Neuronal stem cell (in vitro differentiated cells): ENCODE results near the gene TPRN.

ENCODE experiments used
- DNase-seq: peaks from one replicate; pipeline ENCODE4 v3.0.0-alpha.2; 2013; ENCODE audit warnings: low spot score
- H2AFZ ChIP-seq: one replicate; pipeline ENCODE4 v1.6.1; 2013; ENCODE audit warnings: mild to moderate bottlenecking, low read length, inconsistent platforms
- H2AK5ac ChIP-seq: 2 replicates; pipeline ENCODE4 v1.6.1; 2013; ENCODE audit warnings: low read depth, mild to moderate bottlenecking, inconsistent platforms, low read length, moderate library complexity, mixed read lengths
- H2BK120ac ChIP-seq: 2 replicates; pipeline ENCODE4 v1.6.1; 2013; ENCODE audit warnings: low read depth, mild to moderate bottlenecking, inconsistent platforms, low read length, moderate library complexity, mixed read lengths
- H2BK12ac ChIP-seq: one replicate; pipeline ENCODE4 v1.6.1; 2013; ENCODE audit warnings: low read length, inconsistent platforms
- H2BK15ac ChIP-seq: 2 replicates; pipeline ENCODE4 v1.6.1; 2013; ENCODE audit warnings: mild to moderate bottlenecking, low read length, inconsistent platforms, mixed read lengths
- H2BK5ac ChIP-seq: one replicate; pipeline ENCODE4 v1.6.1; 2013; ENCODE audit warnings: inconsistent platforms, mild to moderate bottlenecking, low read length, moderate library complexity
- H3K14ac ChIP-seq: one replicate; pipeline ENCODE4 v1.6.1; 2013; ENCODE audit warnings: low read length, inconsistent platforms
- H3K18ac ChIP-seq: 2 replicates; pipeline ENCODE4 v1.6.1; 2013; ENCODE audit warnings: low read length, inconsistent platforms
- H3K23ac ChIP-seq: 2 replicates; pipeline ENCODE4 v1.6.1; 2013; ENCODE audit warnings: low read depth, mild to moderate bottlenecking, mixed read lengths, low read length, inconsistent platforms; ENCODE audit not compliant: poor library complexity
- H3K27ac ChIP-seq: replicated peaks from 3 replicates; pipeline ENCODE4 v1.5.1; 2013; ENCODE audit warnings: low read length, inconsistent platforms
- H3K27me3 ChIP-seq, 3 experiments: 2 replicates each; pipeline ENCODE4 v1.6.1; 2013; ENCODE audit warnings: low read length in 3 of 3, mild to moderate bottlenecking in 2 of 3, inconsistent platforms in 1 of 3, low read depth in 1 of 3, mixed read lengths in 1 of 3, moderate library complexity in 1 of 3; ENCODE audit not compliant: control insufficient read depth in 3 of 3, insufficient read depth in 3 of 3
- H3K36me3 ChIP-seq, 2 donors: replicated peaks in 1 of 2; 2 replicates each; pipeline ENCODE4 v1.6.1; 2013; ENCODE audit warnings: low read length in 2 of 2; ENCODE audit not compliant: control insufficient read depth in 2 of 2, insufficient read depth in 2 of 2
- H3K4ac ChIP-seq: 2 replicates; pipeline ENCODE4 v1.6.1; 2013; ENCODE audit warnings: inconsistent platforms, mild to moderate bottlenecking, low read length, moderate library complexity
- H3K4me1 ChIP-seq, 2 donors: 1 replicate in 1 of 2; 2 replicates in 1 of 2; pipeline ENCODE4 v1.6.1; 2013; ENCODE audit warnings: low read length in 2 of 2, low read depth in 1 of 2; ENCODE audit not compliant: control insufficient read depth in 2 of 2, insufficient read depth in 1 of 2
- H3K4me2 ChIP-seq: one replicate; pipeline ENCODE4 v1.6.1; 2013; ENCODE audit warnings: mild to moderate bottlenecking, low read length, inconsistent platforms; ENCODE audit not compliant: insufficient read depth, poor library complexity, severe bottlenecking
- H3K4me3 ChIP-seq, 2 donors: 2 replicates each; pipeline ENCODE4 v1.5.1; 2013; ENCODE audit warnings: low read length in 2 of 2, mild to moderate bottlenecking in 2 of 2, inconsistent platforms in 1 of 2, moderate library complexity in 1 of 2
- H3K79me1 ChIP-seq: one replicate; pipeline ENCODE4 v1.6.1; 2013; ENCODE audit warnings: low read depth, mild to moderate bottlenecking, inconsistent platforms, low read length, moderate library complexity
- H3K9ac ChIP-seq: one replicate; pipeline ENCODE4 v1.6.1; 2013; ENCODE audit warnings: mild to moderate bottlenecking, low read depth, low read length, inconsistent platforms; ENCODE audit not compliant: poor library complexity
- H3K9me3 ChIP-seq, 2 donors: replicated peaks in 1 of 2; 2 replicates each; pipeline versions ENCODE3 to v1.6.1; 2013; ENCODE audit warnings: low read length in 2 of 2, mild to moderate bottlenecking in 2 of 2, inconsistent platforms in 1 of 2, low read depth in 1 of 2, mixed read lengths in 1 of 2, moderate library complexity in 1 of 2; ENCODE audit not compliant: control insufficient read depth in 2 of 2, insufficient read depth in 1 of 2
- H4K8ac ChIP-seq: one replicate; pipeline ENCODE4 v1.6.1; 2013; ENCODE audit warnings: low read depth, mild to moderate bottlenecking, inconsistent platforms, low read length, moderate library complexity
- H4K91ac ChIP-seq: one replicate; pipeline ENCODE4 v1.6.1; 2013; ENCODE audit warnings: low read length, low read depth, mild to moderate bottlenecking, inconsistent platforms; ENCODE audit not compliant: poor library complexity
- WGBS, 2 donors: extraction: QIAGEN DNeasy Blood & Tissue Kit; methylation state at CpG; one replicate each; pipeline ENCODE4 v1.1.7; 2013; ENCODE audit warnings: missing lambda C conversion rate in 2 of 2, mixed read lengths in 1 of 2; ENCODE audit not compliant: insufficient read length in 2 of 2, insufficient replicate concordance in 1 of 2; ENCODE audit errors: extremely low coverage in 2 of 2; 5-methylcytosine and 5-hydroxymethylcytosine counted together

TPRN gene

GRCh38 chr9:137198051-137198901, 2.3 kb downstream of the TPRN start:
- Histone ChIP-seq H3K4me3 (peak overlapping the region in 1 of 2 donors; percentile 9), H3K23ac (peak overlapping the region; percentile 8), H2BK15ac (no peak overlapping the region), H3K79me1 (peaks cover 26% of the 10 kb centered on the region), H3K4me2 (no peak overlapping the region), H2BK12ac (peak overlapping the region; percentile 41), H3K9ac (peak overlapping the region; percentile 60), H3K27me3 (no peaks in the 10 kb centered on the region), H2BK120ac (no peak overlapping the region), H3K18ac (no peak overlapping the region), H3K4ac (no peak overlapping the region), H2AFZ (no peak overlapping the region), H3K14ac (no peak overlapping the region), H4K8ac (no peak overlapping the region), H2AK5ac (peak overlapping the region; percentile 37), H3K36me3 (peaks cover 0 to 3% of the 10 kb centered on the region in 2 donors), H3K27ac (no peak overlapping the region), H3K9me3 (no peaks in the 10 kb centered on the region), H3K4me1 (peaks cover 21 to 28% of the 10 kb centered on the region in 2 donors), H2BK5ac (peak overlapping the region; percentile 71), H4K91ac (no peak overlapping the region)
- no peak for DNase-seq
- WGBS, 2 donors: no CpG with 5 or more reads among the region's 19 CpGs

- Histone ChIP-seq H2AK5ac (no peak overlapping the region), H3K27me3 (no peaks in the 10 kb centered on the region), H4K8ac (peak overlapping the region; percentile 17), H3K14ac (no peak overlapping the region), H3K9me3 (peaks cover 0 to 1% of the 10 kb centered on the region in 2 donors), H3K9ac (no peak overlapping the region), H3K18ac (no peak overlapping the region), H3K79me1 (peaks cover 31% of the 10 kb centered on the region), H2BK120ac (no peak overlapping the region), H4K91ac (no peak overlapping the region), H2BK12ac (no peak overlapping the region), H2AFZ (no peak overlapping the region), H3K27ac (no peak overlapping the region), H2BK15ac (peak overlapping the region; percentile 21), H3K4me3 (no peak overlapping the region), H2BK5ac (peak overlapping the region; percentile 48), H3K4ac (no peak overlapping the region), H3K4me1 (peaks cover 15 to 19% of the 10 kb centered on the region in 2 donors), H3K36me3 (peaks cover 2 to 18% of the 10 kb centered on the region in 2 donors), H3K23ac (peak overlapping the region; percentile 73), H3K4me2 (no peak overlapping the region)
- WGBS, 2 donors: no CpG with 5 or more reads among the region's 21 CpGs
- DNase-seq: no peak
These were observed 4.9 kb downstream of the TPRN start for GRCh38 chr9:137195525-137196220.

GRCh38 chr9:137194909-137195308, 5.6 kb downstream of the TPRN start:
- Histone ChIP-seq H3K14ac (no peak overlapping the region), H2BK5ac (no peak overlapping the region), H2AFZ (no peak overlapping the region), H3K9ac (peak overlapping the region; percentile 44), H3K4me2 (no peak overlapping the region), H4K8ac (no peak overlapping the region), H3K4me1 (peaks cover 15 to 21% of the 10 kb centered on the region in 2 donors), H3K79me1 (peaks cover 31% of the 10 kb centered on the region), H2BK120ac (peak overlapping the region; percentile 87), H3K23ac (peak overlapping the region; percentile 65), H3K27me3 (no peaks in the 10 kb centered on the region), H3K9me3 (peaks cover 0 to 1% of the 10 kb centered on the region in 2 donors), H3K27ac (no peak overlapping the region), H2AK5ac (peak overlapping the region; percentile 21), H3K36me3 (peaks cover 7 to 25% of the 10 kb centered on the region in 2 donors), H3K4me3 (no peak overlapping the region), H3K4ac (no peak overlapping the region), H3K18ac (no peak overlapping the region), H4K91ac (no peak overlapping the region), H2BK12ac (no peak overlapping the region), H2BK15ac (no peak overlapping the region)
- no CpG with 5 or more reads among the region's 10 CpGs for WGBS, 2 donors
- no peak for DNase-seq

- H3K4ac ChIP-seq: no peak overlapping the region
- no peak overlapping the region for H3K18ac ChIP-seq
- no CpG with 5 or more reads among the region's 16 CpGs for WGBS, 2 donors
- H2AK5ac ChIP-seq: peak overlapping the region; percentile 26
- peak overlapping the region; percentile 39 for H2BK5ac ChIP-seq
- no peak overlapping the region for H3K4me3 ChIP-seq
- H3K14ac ChIP-seq: peak overlapping the region; percentile 8
- no peak for DNase-seq
- no peak overlapping the region for H3K27ac ChIP-seq
- peaks cover 31% of the 10 kb centered on the region for H3K79me1 ChIP-seq
- H3K27me3 ChIP-seq: no peaks in the 10 kb centered on the region
- H3K4me1 ChIP-seq: peaks cover 14 to 23% of the 10 kb centered on the region in 2 donors
- peak overlapping the region; percentile 44 for H3K9ac ChIP-seq
- H2BK120ac ChIP-seq: peak overlapping the region; percentile 87
- no peak overlapping the region for H4K8ac ChIP-seq
- H2AFZ ChIP-seq: no peak overlapping the region
- H3K36me3 ChIP-seq: peaks cover 7 to 28% of the 10 kb centered on the region in 2 donors
- H3K4me2 ChIP-seq: no peak overlapping the region
- H2BK15ac ChIP-seq: no peak overlapping the region
- H4K91ac ChIP-seq: no peak overlapping the region
- H2BK12ac ChIP-seq: no peak overlapping the region
- H3K23ac ChIP-seq: peak overlapping the region; percentile 43
- peaks cover 0 to 1% of the 10 kb centered on the region in 2 donors for H3K9me3 ChIP-seq
These were observed 6.2 kb downstream of the TPRN start for GRCh38 chr9:137194388-137194787.
